HEK293 (cell line): ENCODE measurements around the gene MCAM.

Experiments
- CTCF ChIA-PET: fragments of 350-600 bp; formaldehyde crosslinking; extraction: SDS; loops from one replicate; lab custom pipeline; 2021; ENCODE audit warnings: antibody characterized with exemption; lab: Yijun Ruan, JAX
- POLR2A ChIA-PET: fragments of 300-600 bp; formaldehyde crosslinking; extraction: SDS; loops from one replicate; lab custom pipeline; 2020; ENCODE audit warnings: antibody characterized with exemption, inconsistent platforms; lab: Yijun Ruan, JAX
- H3K27ac ChIP-seq: fragments of 200-500 bp; sonication (Bioruptor generic); 2 replicates; pipeline ENCODE4 v1.5.1; 2014; ENCODE audit warnings: low read depth, low read length, control low read depth, inconsistent platforms; ENCODE audit errors: extremely low read depth
- H3K36me3 ChIP-seq, 2 experiments: fragments of 200-500 bp in 1 of 2; sonication (Bioruptor generic) in 1 of 2; 1 replicate in 1 of 2; 2 replicates in 1 of 2; pipeline ENCODE4 v1.5.1; 2014 to 2017; ENCODE audit warnings: inconsistent platforms in 2 of 2, low read length in 2 of 2; ENCODE audit not compliant: control insufficient read depth in 2 of 2, insufficient read depth in 1 of 2
- H3K4me1 ChIP-seq: fragments of 200-500 bp; sonication (Bioruptor generic); 2 replicates; pipeline ENCODE4 v1.5.1; 2014; ENCODE audit warnings: mild to moderate bottlenecking, low read length, inconsistent platforms; ENCODE audit not compliant: control insufficient read depth, insufficient read depth
- H3K4me3 ChIP-seq: 2 replicates; pipeline ENCODE4 v1.5.1; 2011; ENCODE audit warnings: low read depth, mild to moderate bottlenecking, control low read depth, low read length, moderate library complexity
- H3K9me3 ChIP-seq: fragments of 200-500 bp; sonication (Bioruptor generic); 2 replicates; pipeline ENCODE4 v1.5.1; 2014; ENCODE audit warnings: low read depth, low read length, inconsistent platforms; ENCODE audit not compliant: control insufficient read depth, insufficient read depth
- ATF2 ChIP-seq: fragments of 450-650 bp; formaldehyde crosslinking; IDR thresholded peaks from 2 replicates; pipeline ENCODE4 v1.5.1; 2016; ENCODE audit warnings: missing biosample characterization, missing genetic modification characterization, low read depth
- KLF7 ChIP-seq: fragments of 450-650 bp; formaldehyde crosslinking; IDR thresholded peaks from 2 replicates; pipeline ENCODE4 v1.5.1; 2016; ENCODE audit warnings: missing biosample characterization, missing genetic modification characterization, borderline replicate concordance
- PRDM1 ChIP-seq: fragments of 450-650 bp; formaldehyde crosslinking; IDR thresholded peaks from 2 replicates; pipeline ENCODE4; 2016; ENCODE audit warnings: missing biosample characterization, missing genetic modification characterization
- PRDM4 ChIP-seq: fragments of 450-650 bp; formaldehyde crosslinking; IDR thresholded peaks from 2 replicates; pipeline ENCODE4 v1.5.1; 2017; ENCODE audit warnings: missing biosample characterization, missing genetic modification characterization
- ZBTB7A ChIP-seq: fragments of 450-650 bp; formaldehyde crosslinking; IDR thresholded peaks from 2 replicates; pipeline ENCODE4 v1.5.1; 2016; ENCODE audit warnings: low read depth, missing biosample characterization, missing genetic modification characterization
- ZFHX2 ChIP-seq: fragments of 450-650 bp; formaldehyde crosslinking; conservative IDR thresholded peaks from 2 replicates; pipeline ENCODE4 v1.5.1; 2016; ENCODE audit warnings: missing biosample characterization, missing genetic modification characterization
- ZNF121 ChIP-seq: fragments of 450-650 bp; formaldehyde crosslinking; IDR thresholded peaks from 2 replicates; pipeline ENCODE4 v1.5.1; 2016; ENCODE audit warnings: missing biosample characterization, missing genetic modification characterization
- ZNF169 ChIP-seq: fragments of 450-650 bp; formaldehyde crosslinking; IDR thresholded peaks from 2 replicates; pipeline ENCODE4 v1.5.1; 2016; ENCODE audit warnings: missing biosample characterization, missing genetic modification characterization
- ZNF184 ChIP-seq: fragments of 450-650 bp; IDR thresholded peaks from 2 replicates; pipeline ENCODE4 v1.5.1; 2018; ENCODE audit warnings: missing biosample characterization, mild to moderate bottlenecking, missing genetic modification characterization
- ZNF280C ChIP-seq: fragments of 450-650 bp; formaldehyde crosslinking; IDR thresholded peaks from 2 replicates; pipeline ENCODE4 v1.5.1; 2016; ENCODE audit warnings: missing biosample characterization, missing genetic modification characterization
- ZNF350 ChIP-seq: fragments of 450-650 bp; formaldehyde crosslinking; IDR thresholded peaks from 2 replicates; pipeline ENCODE4 v1.5.0; 2017; ENCODE audit warnings: missing biosample characterization, mild to moderate bottlenecking, missing genetic modification characterization
- ZNF544 ChIP-seq: fragments of 450-650 bp; formaldehyde crosslinking; IDR thresholded peaks from 2 replicates; pipeline ENCODE4 v1.5.0; 2017; ENCODE audit warnings: missing biosample characterization, missing genetic modification characterization
- ZNF560 ChIP-seq: fragments of 450-650 bp; formaldehyde crosslinking; IDR thresholded peaks from 2 replicates; pipeline ENCODE4 v1.5.1; 2017; ENCODE audit warnings: missing biosample characterization, missing genetic modification characterization, borderline replicate concordance
- ZNF777 ChIP-seq: fragments of 450-650 bp; formaldehyde crosslinking; IDR thresholded peaks from 2 replicates; pipeline ENCODE4 v1.5.1; 2017; ENCODE audit warnings: missing biosample characterization, missing genetic modification characterization, borderline replicate concordance
- ZSCAN5A ChIP-seq: fragments of 450-650 bp; formaldehyde crosslinking; IDR thresholded peaks from 2 replicates; pipeline ENCODE4 v1.5.1; 2016; ENCODE audit warnings: missing biosample characterization, missing genetic modification characterization
- TF ChIP-seq, protein P1 (sequence below): fragments of 450-650 bp; formaldehyde crosslinking; IDR thresholded peaks from 2 replicates; pipeline ENCODE4 v1.5.1; 2016; ENCODE audit warnings: missing biosample characterization, missing genetic modification characterization
- TF ChIP-seq, protein P2 (sequence below): fragments of 450-650 bp; formaldehyde crosslinking; IDR thresholded peaks from 2 replicates; pipeline ENCODE4 v1.5.1; 2016; ENCODE audit warnings: missing biosample characterization, missing genetic modification characterization

MCAM gene

GRCh38 chr11:119309411-119309810 lies 7.5 kb downstream of the MCAM start:
- H3K27ac ChIP-seq = no peak overlapping the region
- H3K4me3 ChIP-seq = no peak overlapping the region
- no peaks in the 10 kb centered on the region for H3K4me1 ChIP-seq
- H3K9me3 ChIP-seq = no peaks in the 10 kb centered on the region
- ChIA-PET CTCF (interaction anchor here (0.7 to 4.4 kb wide), 8 partner anchors 13 to 1485 kb away, joined by 3 to 20 read pairs (median 5); partner anchors contain the start of gene FXYD2), POLR2A (interaction anchor here (1.7 to 4.8 kb wide), 2 partner anchors 8 to 12 kb away, joined by 4 to 35 read pairs; partner anchors contain the start of gene MCAM)
- H3K36me3 ChIP-seq = peaks cover 0 to 60% of the 10 kb centered on the region in 2 experiments; a peak in 2 of 3 replicates
- TF ChIP-seq KLF7 (no peak), ZNF169 (no peak), ZNF777 (tag by site-specific recombination) (no peak), ZNF280C (no peak), ZSCAN5A (tag by site-specific recombination) (no peak), ZBTB7A (tag by site-specific recombination) (no peak), PRDM4 (tag by site-specific recombination) (no peak), PRDM1 (tag by site-specific recombination) (no peak), ZFHX2 (tag by site-specific recombination) (no peak), ATF2 (tag by site-specific recombination) (no peak), ZNF350 (tag by site-specific recombination) (no peak), ZNF560 (tag by site-specific recombination) (no peak), ZNF544 (tag by site-specific recombination) (no peak), ZNF121 (tag by site-specific recombination) (no peak), ZNF184 (tag by site-specific recombination) (no peak)
- TF ChIP-seq, protein P1, sequence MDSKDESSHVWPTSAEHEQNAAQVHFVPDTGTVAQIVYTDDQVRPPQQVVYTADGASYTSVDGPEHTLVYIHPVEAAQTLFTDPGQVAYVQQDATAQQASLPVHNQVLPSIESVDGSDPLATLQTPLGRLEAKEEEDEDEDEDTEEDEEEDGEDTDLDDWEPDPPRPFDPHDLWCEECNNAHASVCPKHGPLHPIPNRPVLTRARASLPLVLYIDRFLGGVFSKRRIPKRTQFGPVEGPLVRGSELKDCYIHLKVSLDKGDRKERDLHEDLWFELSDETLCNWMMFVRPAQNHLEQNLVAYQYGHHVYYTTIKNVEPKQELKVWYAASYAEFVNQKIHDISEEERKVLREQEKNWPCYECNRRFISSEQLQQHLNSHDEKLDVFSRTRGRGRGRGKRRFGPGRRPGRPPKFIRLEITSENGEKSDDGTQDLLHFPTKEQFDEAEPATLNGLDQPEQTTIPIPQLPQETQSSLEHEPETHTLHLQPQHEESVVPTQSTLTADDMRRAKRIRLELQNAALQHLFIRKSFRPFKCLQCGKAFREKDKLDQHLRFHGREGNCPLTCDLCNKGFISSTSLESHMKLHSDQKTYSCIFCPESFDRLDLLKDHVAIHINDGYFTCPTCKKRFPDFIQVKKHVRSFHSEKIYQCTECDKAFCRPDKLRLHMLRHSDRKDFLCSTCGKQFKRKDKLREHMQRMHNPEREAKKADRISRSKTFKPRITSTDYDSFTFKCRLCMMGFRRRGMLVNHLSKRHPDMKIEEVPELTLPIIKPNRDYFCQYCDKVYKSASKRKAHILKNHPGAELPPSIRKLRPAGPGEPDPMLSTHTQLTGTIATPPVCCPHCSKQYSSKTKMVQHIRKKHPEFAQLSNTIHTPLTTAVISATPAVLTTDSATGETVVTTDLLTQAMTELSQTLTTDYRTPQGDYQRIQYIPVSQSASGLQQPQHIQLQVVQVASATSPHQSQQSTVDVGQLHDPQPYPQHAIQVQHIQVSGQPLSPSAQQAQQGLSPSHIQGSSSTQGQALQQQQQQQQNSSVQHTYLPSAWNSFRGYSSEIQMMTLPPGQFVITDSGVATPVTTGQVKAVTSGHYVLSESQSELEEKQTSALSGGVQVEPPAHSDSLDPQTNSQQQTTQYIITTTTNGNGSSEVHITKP = no peak
- TF ChIP-seq, protein P2, sequence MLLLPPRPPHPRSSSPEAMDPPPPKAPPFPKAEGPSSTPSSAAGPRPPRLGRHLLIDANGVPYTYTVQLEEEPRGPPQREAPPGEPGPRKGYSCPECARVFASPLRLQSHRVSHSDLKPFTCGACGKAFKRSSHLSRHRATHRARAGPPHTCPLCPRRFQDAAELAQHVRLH (tag by site-specific recombination) = no peak
